Transverse colon (tissue), 4 donors: ENCODE results near the gene CD84.

Experiments used
- CTCF ChIP-seq, 5 experiments: fragments of 200-600 bp in 3 of 5; fragments of 450-650 bp in 2 of 5; sonication (generic) in 3 of 5; IDR thresholded peaks; 1 replicate in 2 of 5; 2 replicates in 3 of 5; pipeline ENCODE4 v1.5.1; 2016 to 2017; ENCODE audit warnings: antibody characterized with exemption in 5 of 5, inconsistent platforms in 3 of 5, mild to moderate bottlenecking in 2 of 5, moderate library complexity in 1 of 5
- POLR2A ChIP-seq: fragments of 450-650 bp; IDR thresholded peaks from one replicate; pipeline ENCODE4 v1.6.1; 2016; ENCODE audit warnings: antibody characterized with exemption, mild to moderate bottlenecking, moderate library complexity
- POLR2AphosphoS5 ChIP-seq, 3 donors: sonication (generic); formaldehyde crosslinking; IDR thresholded peaks; one replicate each; pipeline ENCODE4 v1.6.1; 2016; ENCODE audit warnings: antibody characterized with exemption in 3 of 3

- TF ChIP-seq POLR2AphosphoS5 (IDR thresholded peaks at IDR 0.05) (no peak), CTCF (IDR thresholded peaks at IDR 0.05) (no peak), POLR2A (no peak)
Observed at GRCh38 chr1:160597051-160597450, 17.8 kb upstream of the CD84 start.
